ENCODE results near the gene TRIM14.
"Not testable (repeated sequence)": the region's sequence is repeated elsewhere in the genome, so short reads cannot be mapped to it uniquely, and the experiment has no call there.

TRIM14 gene

DNA sequence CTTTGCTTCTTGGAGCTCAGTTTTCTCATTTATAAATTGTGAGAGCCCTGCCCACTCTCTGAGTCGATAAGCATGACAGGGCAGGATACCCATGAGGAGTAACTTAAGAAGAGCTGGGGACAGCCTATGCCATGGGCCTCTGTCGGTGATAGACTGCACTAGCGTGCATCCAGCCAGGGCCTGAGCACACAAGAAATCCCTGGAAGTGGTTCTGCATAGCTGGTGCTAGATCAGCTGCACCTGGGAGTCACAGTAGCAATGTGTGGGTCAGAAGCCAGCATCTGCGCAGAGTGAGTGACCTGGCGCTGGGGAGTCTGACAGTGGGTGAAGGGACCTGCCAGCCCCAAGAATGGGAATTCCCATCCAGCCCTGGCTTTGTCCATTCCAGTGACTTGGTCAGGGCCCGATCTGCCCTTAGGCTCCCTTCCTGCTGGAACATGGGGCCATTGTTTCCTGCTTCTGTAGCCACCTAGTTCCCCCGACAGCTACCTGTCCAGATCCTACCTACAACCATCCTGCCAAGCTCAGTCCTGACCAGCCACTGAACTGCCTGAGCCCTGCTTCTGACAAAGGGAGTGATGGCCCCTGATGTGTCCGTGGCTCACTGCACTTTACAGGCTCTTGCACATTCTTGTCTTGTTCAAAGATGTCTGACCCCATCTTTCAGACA, 98.4 kb downstream of the TRIM14 start:
- TF ChIP-seq, protein P1, sequence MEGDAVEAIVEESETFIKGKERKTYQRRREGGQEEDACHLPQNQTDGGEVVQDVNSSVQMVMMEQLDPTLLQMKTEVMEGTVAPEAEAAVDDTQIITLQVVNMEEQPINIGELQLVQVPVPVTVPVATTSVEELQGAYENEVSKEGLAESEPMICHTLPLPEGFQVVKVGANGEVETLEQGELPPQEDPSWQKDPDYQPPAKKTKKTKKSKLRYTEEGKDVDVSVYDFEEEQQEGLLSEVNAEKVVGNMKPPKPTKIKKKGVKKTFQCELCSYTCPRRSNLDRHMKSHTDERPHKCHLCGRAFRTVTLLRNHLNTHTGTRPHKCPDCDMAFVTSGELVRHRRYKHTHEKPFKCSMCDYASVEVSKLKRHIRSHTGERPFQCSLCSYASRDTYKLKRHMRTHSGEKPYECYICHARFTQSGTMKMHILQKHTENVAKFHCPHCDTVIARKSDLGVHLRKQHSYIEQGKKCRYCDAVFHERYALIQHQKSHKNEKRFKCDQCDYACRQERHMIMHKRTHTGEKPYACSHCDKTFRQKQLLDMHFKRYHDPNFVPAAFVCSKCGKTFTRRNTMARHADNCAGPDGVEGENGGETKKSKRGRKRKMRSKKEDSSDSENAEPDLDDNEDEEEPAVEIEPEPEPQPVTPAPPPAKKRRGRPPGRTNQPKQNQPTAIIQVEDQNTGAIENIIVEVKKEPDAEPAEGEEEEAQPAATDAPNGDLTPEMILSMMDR (conservative IDR thresholded peaks at IDR 0.05; ENCODE audit: low read length): no peak
- no peak for TF ChIP-seq EZH2phosphoT487 (IDR thresholded peaks at IDR 0.05; ENCODE audit: borderline replicate concordance)

GRCh38 chr9:98019869-98020268, 99.2 kb downstream of the TRIM14 start:
- not testable (repeated sequence) for H4K20me1 ChIP-seq (ENCODE audit: insufficient read depth, low read length, poor library complexity, severe bottlenecking); H3K27me3 ChIP-seq (ENCODE audit: insufficient read depth, low read length, poor library complexity, severe bottlenecking); H3K9me2 ChIP-seq (replicated peaks; ENCODE audit: low read depth, low read length); H3F3A ChIP-seq (ENCODE audit: low read depth); H3K79me2 ChIP-seq (ENCODE audit: insufficient read depth, low read length); H3K9me3 ChIP-seq (ENCODE audit: insufficient read depth, low read depth, low read length); H3K4me3 ChIP-seq (ENCODE audit: low read length, poor library complexity, severe bottlenecking); H3K4me1 ChIP-seq (ENCODE audit: insufficient read depth, low read length, poor library complexity, severe bottlenecking); H3K4me2 ChIP-seq (ENCODE audit: low read depth, low read length, poor library complexity, severe bottlenecking); H3K9ac ChIP-seq (ENCODE audit: low read depth, low read length, poor library complexity, severe bottlenecking); H2AFZ ChIP-seq (ENCODE audit: low read length)
- H3K36me3 ChIP-seq (ENCODE audit: insufficient read depth, low read length): peaks cover 60% of the 10 kb centered on the region; the same call in 1 of the 2 replicates

More for the DNA sequence above, 98.4 kb downstream of the TRIM14 start:
- no peak overlapping the region for H3K4me2 ChIP-seq (ENCODE audit: low read depth, low read length, poor library complexity, severe bottlenecking)
- no peaks in the 10 kb centered on the region; the same call in 1 of the 2 replicates for H3F3A ChIP-seq (ENCODE audit: low read depth)
- H3K4me3 ChIP-seq (ENCODE audit: low read length, poor library complexity, severe bottlenecking): no peak overlapping the region
- H4K20me1 ChIP-seq (ENCODE audit: insufficient read depth, low read length, poor library complexity, severe bottlenecking): no peaks in the 10 kb centered on the region
- no peaks in the 10 kb centered on the region for H3K9me2 ChIP-seq (replicated peaks; ENCODE audit: low read depth, low read length)
- H3K9ac ChIP-seq (ENCODE audit: low read depth, low read length, poor library complexity, severe bottlenecking): no peak overlapping the region
- H3K9me3 ChIP-seq (ENCODE audit: insufficient read depth, low read depth, low read length): no peaks in the 10 kb centered on the region
- no peaks in the 10 kb centered on the region for H3K4me1 ChIP-seq (ENCODE audit: insufficient read depth, low read length, poor library complexity, severe bottlenecking)
- no peak overlapping the region for H2AFZ ChIP-seq (ENCODE audit: low read length)
- H3K36me3 ChIP-seq (ENCODE audit: insufficient read depth, low read length): peaks cover 53% of the 10 kb centered on the region; the same call in 1 of the 2 replicates
- no peaks in the 10 kb centered on the region for H3K27me3 ChIP-seq (ENCODE audit: insufficient read depth, low read length, poor library complexity, severe bottlenecking)
- no peaks in the 10 kb centered on the region for H3K79me2 ChIP-seq (ENCODE audit: insufficient read depth, low read length)
